Middle frontal gyrus (tissue), 1 donor: Measurements from ENCODE around the gene RPS19.

Experiments used
- DNase-seq: peaks from one replicate; pipeline ENCODE4 v3.0.0-alpha.2; 2015; ENCODE audit warnings: low spot score; ENCODE audit errors: extremely low spot score

RPS19 gene

DNA sequence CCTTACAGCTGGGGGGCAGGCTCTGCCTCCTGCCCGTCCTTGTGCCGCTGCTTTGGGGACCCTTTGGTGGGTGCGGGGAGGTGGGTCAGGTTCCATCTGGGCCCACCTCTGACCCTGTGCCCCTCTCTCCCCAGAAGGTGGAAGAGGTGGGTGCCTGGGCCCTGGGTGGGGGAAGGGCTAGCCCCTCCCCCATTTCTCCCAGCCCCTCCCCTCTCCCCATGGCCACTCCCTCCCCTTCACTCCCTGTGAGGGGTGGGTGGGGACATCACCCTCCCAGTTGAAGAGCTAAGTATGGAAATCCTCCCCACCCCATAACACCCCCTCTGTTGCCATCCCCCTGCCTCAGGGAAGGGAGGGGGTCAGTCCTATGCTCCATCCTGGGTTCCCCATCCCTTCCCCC lies 37.1 kb downstream of the RPS19 start:
- no peak for DNase-seq

DNA sequence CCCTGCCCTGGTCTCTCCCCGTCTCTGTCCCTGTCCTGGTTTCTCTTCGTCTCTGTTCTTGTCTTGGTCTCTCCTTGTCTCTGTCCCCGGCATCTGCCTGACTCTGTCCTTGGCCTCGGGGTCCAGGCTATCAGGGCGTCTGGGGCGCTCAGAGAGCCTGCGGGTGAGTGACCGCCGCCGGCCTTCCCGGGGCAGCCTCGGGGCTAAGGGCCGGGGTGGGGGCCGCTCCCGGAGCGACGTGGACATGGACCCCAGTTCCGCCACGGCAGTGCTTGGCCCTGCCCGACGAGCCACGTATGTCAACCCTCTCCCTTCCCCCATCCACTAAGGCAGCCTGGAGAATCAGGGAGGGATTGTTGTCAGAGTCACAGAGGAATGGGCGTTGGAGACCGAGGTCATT lies 37.8 kb downstream of the RPS19 start:
- no peak for DNase-seq

DNA sequence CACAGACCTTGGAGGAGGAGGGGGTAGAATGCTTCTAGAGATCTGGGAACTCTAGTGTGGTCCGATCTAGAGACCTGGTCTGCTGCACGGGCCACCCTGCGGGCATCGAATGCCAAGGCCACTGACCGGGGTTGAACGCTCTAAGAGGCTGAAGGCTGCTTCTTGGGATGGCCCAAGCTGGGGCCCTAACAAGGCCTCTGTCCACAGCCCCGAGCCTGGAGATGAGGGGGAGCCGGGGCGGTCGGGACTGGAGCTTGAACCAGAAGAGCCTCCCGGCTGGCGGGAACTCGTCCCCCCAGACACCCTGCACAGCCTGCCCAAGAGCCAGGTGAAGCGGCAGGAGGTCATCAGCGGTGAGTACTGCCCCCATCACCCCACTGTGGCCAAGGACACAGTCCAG lies 38.2 kb downstream of the RPS19 start:
- no peak for DNase-seq

DNA sequence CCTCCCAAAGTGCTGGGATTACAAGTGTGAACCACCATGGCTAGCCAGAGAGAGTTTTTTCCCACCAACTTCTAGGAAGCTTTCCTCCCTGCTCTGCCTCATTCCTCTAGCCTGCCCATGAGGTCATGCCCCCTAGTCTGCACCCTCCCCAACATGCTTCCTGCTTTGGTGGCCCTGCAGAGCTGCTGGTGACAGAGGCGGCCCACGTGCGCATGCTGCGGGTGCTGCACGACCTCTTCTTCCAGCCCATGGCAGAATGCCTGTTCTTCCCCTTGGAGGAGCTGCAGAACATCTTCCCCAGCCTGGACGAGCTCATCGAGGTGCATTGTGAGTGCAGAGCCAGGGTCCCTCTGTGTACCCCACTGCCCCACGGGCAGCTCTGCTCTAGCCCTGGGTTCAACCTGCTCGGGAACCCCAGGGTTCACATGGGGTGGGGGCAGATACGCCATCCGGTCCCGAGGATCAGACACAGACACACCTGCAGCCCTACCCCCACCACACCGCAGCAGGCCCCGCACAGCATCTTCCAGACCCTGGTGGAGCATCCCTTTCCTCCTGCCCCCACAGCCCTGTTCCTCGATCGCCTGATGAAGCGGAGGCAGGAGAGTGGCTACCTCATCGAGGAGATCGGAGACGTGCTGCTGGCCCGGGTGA lies 41.8 kb downstream of the RPS19 start:
- DNase-seq, result no peak

DNA sequence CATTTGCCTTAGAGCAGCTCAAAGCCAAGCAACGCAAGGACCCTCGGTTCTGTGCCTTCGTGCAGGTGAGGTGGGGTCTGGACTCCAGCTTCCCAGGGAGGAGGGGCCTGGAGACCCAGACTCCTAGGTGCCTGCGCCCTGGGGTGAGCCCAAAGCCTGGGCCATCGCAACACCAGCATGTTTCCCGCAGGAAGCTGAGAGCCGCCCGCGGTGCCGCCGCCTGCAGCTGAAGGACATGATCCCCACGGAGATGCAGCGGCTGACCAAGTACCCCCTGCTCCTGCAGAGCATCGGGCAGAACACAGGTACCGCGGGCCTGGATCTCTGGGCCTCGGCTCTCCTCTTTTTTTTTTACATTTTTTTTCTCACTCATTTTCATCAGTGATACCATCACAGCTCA lies 42.5 kb downstream of the RPS19 start:
- no peak for DNase-seq

DNA sequence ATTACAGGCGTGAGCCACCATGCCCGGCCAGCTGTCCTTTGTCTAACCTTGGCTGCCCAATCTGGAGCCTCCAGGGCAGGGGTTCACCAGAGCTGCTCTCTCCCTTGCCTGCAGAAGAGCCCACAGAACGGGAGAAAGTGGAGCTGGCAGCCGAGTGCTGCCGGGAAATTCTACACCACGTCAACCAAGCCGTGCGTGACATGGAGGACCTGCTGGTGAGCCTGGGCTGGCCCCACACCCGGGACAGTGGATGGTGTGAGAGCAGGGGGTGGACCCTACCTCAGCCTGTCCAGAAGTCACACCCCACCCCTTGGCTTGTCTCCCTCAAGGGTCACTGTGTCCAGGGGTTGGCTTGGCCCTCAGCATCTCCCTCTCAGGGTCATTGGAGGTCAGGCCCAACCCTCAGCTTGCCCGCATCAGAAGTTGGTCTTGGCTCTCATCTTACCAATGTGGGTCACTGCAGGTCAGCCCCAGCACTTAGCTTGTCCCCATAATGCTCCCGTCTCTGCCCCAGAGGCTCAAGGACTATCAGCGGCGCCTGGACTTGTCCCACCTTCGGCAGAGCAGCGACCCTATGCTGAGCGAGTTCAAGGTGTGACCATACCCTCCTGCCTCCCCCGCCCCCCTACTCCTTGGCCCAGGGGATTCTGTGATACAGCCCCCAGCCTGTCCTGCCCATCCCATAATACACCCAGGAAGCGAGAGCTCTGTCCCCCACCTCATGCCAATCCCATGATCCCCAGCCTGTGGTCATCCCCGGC lies 43.3 kb downstream of the RPS19 start:
- no peak for DNase-seq

DNA sequence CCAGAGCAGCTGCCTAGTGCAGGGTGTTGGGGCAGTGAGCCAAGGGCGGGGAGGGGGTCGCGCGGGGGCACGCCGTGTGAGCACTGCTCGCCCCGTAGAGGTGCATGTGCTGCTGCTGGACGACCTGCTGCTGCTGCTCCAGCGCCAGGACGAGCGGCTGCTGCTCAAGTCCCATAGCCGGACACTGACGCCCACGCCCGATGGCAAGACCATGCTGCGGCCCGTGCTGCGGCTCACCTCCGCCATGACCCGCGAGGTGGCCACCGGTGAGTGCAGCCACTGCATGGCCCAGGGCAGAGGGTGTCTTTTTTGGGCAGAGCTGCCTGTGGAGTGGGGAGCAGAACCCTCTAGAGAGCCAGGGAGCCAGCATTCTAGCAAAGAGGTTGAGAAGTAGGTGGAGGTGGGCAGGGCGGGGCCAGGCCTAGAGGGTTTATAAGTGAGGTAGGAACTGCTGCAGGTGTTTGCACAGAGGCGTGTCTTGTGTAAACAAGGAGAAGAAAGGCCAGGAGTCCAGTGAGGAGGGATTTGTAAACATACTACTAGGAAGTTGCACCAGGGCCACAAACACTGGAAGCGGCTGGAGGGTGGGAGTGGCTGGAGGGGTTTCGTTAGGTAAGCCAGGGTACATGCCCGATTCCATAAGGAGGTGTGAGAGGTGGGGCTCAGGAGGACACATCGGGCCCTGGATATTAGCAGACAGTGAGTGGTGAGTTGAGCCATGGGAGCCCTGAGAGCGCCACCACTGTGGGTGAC lies 44.2 kb downstream of the RPS19 start:
- no peak for DNase-seq

DNA sequence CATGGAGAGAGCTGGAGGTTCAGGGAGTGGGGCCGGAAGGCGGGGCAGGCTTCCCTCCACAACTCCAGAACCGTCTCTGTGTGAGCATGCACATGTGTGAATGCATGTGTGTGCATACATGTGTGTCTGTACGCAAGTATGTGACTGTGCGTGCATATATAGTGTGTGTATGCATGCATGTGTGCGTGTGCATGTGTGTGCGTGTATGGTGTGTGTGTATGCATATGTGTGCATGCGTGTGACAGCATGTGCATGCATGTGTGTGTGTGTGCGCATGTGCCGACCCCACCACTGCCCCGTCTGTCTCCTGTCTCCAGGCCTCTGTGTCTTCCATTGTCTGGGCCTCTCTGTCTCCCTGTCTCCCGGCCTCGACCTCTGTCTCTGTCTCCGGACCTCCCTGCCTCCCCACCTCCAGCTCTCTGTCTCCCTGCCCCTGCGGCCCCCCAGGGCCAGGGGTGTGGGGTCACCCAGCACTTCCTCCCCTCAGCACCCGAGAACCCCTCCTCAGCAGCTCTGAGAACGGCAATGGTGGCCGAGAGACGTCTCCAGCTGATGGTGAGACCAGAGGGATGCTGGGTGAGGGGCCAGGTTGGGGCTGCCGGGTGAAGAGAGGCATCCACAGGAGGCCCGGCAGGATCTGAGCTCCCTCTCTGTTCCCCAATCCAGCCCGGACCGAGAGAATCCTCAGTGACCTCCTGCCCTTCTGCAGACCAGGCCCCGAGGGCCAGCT lies 45.4 kb downstream of the RPS19 start:
- no peak for DNase-seq

DNA sequence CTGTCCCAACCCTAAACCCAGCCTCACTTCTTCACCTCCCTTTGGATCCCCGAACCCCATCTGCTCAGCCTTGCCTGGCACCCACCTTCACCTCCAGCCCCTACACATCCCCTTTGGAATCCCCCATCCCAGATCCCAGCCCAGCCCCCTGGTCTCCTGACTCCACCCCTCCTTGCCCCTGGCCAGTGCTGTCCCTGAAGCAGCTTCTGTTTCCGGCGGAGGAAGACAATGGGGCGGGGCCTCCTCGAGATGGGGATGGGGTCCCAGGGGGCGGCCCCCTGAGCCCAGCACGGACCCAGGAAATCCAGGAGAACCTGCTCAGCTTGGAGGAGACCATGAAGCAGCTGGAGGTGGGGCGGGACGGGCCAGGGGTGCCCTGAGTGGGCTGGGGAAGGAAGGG lies 46.2 kb downstream of the RPS19 start:
- no peak for DNase-seq

DNA sequence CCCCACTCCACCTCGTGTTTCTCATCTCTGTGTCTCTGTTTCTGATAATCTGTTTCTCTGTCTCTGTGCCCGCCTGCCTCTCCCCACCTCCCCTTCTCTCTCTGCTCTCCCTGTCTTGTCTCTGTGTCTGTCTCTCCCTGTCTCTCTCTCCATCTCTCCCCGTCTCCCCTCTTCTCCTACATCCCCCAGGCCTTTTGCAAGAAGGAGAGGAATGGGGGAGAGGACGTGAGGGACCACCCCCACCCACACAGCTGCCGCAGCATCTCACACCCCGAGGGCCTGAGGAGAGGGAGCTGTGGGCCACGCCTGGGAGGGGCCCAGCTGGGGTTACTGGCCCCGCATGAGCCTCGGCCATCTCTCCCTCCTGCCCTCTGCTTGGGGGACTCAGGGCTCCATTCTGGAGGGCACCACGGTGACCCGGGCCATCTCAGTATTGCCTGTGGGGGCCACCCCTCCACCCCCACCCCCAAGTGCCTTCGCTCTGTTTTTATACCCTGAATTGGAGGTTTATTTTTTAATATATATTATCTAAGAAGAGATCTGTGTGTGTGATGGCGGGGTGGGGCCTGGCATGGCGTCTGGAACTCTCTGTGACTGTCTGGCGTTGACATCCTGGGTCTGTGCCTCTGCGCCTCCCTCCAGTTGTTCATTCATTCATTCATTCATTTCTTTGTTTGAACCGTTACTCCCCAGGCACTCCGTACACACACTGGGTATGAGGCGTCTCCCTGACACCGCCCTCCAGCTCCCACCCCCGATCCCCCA lies 47.0 kb downstream of the RPS19 start:
- no peak for DNase-seq

DNA sequence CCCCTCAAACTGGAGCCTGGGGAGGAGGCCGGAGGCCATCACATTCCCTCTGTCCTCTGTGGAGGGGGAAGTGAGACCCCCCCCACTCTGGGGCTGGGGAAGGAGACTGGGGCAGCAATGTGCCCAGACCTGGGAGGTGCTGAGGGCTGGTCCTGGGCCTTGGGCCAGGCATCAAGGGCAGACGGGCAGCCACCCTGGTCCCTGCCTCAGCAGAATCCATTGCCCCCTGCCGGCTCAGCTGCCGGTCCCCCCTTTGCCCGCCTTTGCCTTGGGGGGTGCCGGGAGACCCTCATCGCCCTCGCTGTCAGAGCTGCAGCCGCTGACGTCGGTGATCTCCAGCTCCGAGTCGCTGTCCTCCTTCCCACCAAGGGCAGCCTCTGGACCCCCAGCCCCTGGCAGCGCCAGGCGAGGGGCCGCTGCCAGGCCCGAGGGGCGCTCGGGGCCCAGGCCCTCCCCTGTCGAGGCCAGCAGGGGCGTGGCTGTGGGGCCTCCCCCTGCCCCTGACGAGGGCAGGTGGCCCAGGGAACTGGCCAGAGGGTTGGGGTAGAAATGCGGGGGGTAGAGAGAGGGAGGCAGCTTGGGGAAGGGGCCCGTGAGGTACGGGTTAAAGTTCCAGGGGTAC lies 48.0 kb downstream of the RPS19 start:
- DNase-seq, result no peak

DNA sequence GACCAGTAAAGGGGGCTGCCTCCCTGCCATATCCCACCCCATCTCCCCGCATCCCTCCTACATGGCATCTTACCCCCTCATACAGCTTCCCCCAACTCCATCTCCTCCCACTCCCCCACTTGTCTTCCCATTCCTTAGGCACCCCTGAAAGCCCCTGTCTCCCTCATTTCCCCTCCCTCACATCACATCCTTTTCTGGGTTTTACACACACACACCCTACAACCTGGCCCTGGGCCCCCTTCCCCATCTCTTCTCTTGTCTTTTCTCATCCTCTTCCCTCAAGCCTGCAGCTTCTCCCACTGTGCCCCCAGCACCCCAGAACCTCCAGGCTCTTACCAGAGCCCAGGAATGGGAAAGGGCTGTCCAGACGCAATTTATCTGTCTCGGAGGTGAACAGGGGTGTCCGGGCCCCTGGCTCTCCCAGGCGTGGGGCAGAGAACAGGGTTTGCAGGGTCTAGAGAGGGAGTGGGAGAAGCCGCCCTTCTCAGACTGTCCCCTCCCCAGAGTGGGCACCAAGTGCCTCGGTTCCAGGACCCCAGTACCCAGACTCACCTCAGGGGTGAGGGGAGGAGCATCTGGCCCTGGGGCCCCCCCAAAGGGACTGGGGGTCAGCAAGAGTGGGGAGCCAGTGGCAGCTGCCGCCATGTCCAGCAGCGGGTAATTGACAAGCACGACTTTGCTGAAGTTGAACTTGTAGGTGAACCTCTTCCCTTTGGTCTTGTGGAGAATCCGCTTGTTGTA lies 48.8 kb downstream of the RPS19 start:
- no peak for DNase-seq

DNA sequence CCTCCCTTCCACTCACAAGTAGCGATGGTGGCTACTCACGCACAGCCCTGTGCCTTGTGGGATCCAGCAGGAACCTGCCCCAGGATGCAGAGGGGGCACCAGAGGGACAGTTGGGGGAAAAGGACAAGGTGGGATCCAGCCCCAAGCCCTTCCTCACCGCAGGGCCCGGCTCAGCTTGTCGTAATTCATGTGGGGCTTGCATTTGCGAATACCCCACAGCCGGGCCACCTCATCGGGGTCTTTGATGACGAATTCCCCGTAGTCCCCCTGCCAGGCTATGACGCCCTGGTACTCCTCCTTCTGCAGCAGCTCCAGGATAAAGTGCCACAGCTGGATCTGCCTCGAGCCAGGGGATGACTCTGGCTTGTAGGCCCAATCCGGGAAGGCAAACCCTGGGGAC lies 49.7 kb downstream of the RPS19 start:
- DNase-seq, result no peak

DNA sequence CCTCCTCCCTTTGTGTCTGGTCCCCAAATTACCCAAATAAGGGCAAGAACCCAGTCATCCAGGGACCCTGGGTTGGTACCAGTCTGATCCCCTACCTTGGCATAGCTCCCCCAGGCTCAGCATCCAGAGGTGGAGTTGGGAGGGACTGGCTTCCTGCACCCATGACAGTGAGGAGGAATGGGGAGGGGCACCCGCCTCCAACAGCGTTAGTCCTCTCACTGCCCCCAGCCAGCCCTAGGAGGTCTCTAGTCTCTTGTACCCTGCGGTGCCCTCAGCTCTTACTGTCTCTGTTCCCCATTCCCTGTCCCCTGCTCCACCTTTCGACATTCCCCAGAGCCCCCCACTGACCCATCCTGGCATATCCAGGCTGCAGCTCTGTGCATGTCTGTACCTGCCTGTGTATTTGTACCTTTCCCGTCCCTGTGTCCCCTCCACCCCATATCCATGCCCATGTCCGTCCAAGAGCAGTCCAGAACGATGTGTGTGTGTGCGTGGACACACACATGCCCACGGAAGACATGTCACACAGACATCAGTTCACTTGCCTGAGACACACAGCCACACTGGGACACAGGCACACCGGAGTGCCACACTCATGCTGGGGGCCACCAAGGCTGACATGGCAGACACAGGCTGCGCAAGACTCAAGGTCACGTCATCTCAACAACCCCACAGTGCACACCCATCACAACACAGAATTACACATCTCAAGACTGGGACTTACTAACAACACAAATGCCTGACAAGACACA lies 50.4 kb downstream of the RPS19 start:
- no peak for DNase-seq

DNA sequence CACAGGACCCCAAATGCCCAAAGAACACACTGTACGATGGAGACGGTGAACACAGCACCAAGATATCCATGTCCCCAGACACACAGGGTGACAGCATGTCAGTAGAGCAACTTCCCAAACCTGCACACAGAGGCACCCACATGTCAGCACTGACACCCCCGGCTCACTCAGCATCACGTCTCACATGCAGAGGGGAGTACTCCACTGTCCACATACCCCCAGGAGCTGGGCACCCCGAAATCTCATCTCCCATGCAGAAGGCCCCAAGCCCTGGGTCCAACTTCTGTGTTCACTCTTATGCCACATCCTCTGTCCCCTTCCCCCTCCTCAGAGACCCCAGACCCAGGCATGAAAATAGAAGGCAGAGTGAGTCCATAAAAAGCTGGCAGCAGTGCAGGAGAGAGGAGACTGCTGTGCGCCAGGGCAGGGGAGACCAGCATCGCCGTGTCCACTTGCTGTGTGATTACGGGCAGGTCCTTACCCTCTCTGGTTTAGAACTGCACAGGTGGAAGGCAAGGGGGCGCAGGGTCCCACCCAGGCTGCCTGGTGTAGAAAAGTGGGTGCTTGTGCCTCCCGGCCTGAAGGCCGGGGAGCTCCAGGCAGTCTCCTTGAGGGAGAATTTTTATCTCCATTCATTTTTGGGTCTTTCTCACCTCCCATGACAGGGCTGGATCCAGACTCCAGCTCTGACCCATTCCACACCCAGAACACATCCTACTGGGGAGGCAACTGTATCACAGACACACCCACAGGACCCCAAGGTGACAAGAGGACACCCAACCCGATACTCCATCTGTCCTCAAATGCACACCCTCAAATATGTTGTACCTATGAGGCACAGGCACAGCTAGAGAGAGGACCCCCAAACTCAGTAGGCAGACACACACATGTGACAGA lies 51.2 kb downstream of the RPS19 start:
- DNase-seq, result no peak

DNA sequence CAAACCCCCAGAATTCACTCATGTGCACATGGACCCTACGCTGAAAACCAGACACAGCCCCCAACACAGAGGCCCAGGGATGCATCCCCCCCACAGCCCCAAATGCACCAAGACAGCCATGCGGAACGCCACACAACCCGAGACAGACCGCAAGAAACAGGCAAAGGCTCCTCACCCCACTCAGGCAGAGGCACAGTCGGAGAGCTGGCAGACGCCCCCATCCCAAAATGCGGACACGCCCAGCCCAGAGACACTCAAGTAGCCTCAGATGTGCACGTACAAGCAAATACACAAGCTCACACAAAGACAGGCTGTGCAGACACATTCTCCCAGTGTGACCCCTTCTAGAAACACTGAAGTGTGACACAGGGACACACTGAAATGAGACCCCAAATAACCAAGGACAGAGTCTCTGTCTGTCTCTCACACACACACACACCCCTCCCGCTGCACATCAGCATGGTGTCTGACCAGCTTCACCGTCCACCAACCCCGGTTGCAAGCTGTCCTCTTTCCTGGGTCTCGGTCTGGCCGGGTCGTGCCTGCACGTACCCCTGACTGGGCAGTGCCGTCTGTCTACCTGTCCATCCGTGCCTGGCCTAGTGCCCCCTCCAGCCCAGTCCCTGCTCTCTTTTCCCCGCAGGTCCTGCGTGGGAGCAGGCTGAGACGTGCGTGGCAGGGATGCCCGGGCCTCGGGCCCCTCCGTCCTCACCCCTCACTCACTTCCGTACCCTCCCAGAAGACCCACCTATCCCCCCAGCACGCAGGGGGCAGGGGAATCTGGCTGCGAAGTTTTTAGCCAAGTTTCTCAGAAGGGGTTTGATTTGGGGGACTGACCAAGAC lies 52.1 kb downstream of the RPS19 start:
- no peak for DNase-seq

DNA sequence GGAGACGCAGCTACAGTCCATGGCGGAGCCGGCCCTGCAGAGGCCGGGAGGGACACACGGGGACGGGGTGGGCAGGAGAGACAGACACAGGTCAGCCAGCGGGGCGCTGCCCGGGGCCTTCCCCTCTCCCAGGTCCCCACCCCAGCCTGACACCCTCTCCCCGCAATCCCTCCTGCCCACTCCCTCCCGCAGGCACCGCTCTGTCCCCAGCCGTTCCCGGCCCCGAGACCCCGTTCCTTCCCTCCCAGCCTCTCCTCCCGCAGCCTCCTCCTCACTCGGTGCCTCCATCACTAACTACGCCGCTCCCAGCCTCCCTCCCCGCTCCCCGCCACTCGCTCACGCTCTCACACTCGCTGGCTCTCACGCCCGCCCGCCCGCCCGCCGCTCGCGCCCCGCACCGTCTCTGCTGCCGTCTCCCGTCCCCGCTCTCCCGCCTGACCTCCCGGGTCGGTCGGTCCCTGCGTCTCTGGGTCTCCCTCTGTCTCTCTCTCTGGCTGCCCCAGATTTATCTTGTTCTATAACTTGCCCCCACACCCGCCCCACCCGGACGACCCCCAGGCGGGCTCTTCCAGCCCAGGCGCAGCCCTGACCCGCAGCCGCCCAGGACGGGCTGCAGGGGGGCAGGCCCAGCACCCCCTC lies 53.0 kb downstream of the RPS19 start:
- DNase-seq, result no peak
